ENCODE measurements around the gene ARL5C. TPM values are rescaled to one million over a fixed set of nuclear protein-coding genes. Genes with fewer than 3 reads are reported as not detected.

ARL5C gene
- total RNA-seq, 1 experiment from 2014 or later = not detected

DNA sequence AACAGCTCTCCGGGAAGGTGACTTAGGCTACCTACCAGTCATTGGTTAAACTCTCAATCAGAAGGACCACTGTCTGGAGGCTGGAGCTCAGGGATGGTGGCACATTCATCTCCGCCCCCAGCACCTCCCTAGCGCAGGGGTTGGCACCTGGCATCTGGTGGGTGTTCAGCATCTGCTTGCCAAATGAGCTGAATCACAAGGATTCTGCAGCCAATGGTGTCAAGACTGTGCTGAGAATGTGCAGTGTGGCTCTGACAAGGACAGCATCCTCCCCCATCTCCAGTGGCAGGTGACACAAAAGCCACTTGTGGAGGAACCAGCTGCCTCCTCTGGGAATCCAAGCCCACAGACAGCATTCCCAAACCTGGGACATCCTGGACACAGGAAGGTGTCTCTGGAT lies 49.7 kb downstream of the ARL5C start:
- Histone ChIP-seq H4K5ac (ENCODE audit: insufficient read length, low read depth, low read length) (no peak overlapping the region), H2BK20ac (ENCODE audit: low read depth, low read length, poor library complexity, severe bottlenecking) (no peak overlapping the region), H3K4me1 (ENCODE audit: insufficient read depth, low read length) (no peaks in the 10 kb centered on the region), H2AK5ac (ENCODE audit: insufficient read length, low read length) (no peak overlapping the region), H3K9ac (ENCODE audit: extremely low read depth, insufficient read length, low read length) (no peak overlapping the region), H3K79me2 (ENCODE audit: insufficient read depth, low read length) (no peaks in the 10 kb centered on the region), H2BK12ac (ENCODE audit: insufficient read length, low read depth, low read length) (no peak overlapping the region), H3K18ac (ENCODE audit: insufficient read length, low read depth, low read length) (no peak overlapping the region), H3K4ac (ENCODE audit: low read depth, low read length) (no peak overlapping the region), H2BK15ac (ENCODE audit: low read depth, low read length) (no peak overlapping the region), H3K23ac (ENCODE audit: insufficient read length, low read depth, low read length) (no peak overlapping the region), H2BK5ac (ENCODE audit: insufficient read length, low read length) (no peak overlapping the region), H2BK120ac (ENCODE audit: low read depth, low read length, poor library complexity, severe bottlenecking) (no peak overlapping the region), H3T11ph (ENCODE audit: low read length) (no peak overlapping the region), H4K20me1 (ENCODE audit: control insufficient read depth, insufficient read depth, insufficient read length) (peaks cover 4% of the 10 kb centered on the region), H4K91ac (ENCODE audit: insufficient read length, low read depth, low read length) (no peak overlapping the region), H3K27me3 (ENCODE audit: insufficient read depth, low read length) (no peaks in the 10 kb centered on the region), H3K27ac (ENCODE audit: insufficient read length, low read depth, low read length) (no peak overlapping the region), H4K8ac (replicated peaks; ENCODE audit: insufficient read length, low read depth, low read length) (no peak overlapping the region), H3K79me1 (ENCODE audit: insufficient read depth, low read depth, low read length, poor library complexity, severe bottlenecking) (no peaks in the 10 kb centered on the region), H3K56ac (ENCODE audit: insufficient read length, low read depth, low read length) (no peak overlapping the region), H2AFZ (ENCODE audit: low read length) (no peak overlapping the region), H3K23me2 (ENCODE audit: insufficient read length, low read depth, low read length, poor library complexity, severe bottlenecking) (no peaks in the 10 kb centered on the region), H3K9me3 (ENCODE audit: control insufficient read depth, low read depth, low read length) (no peaks in the 10 kb centered on the region), H3K14ac (ENCODE audit: insufficient read depth, low read length) (no peak overlapping the region), H3K4me2 (ENCODE audit: insufficient read depth, insufficient read length, low read length) (no peak overlapping the region)
- Mint-ChIP-seq H3K27me3 (ENCODE audit: low read depth) (peaks cover 11% of the 10 kb centered on the region), H3K36me3 (ENCODE audit: insufficient read depth in 1 of 3, low read depth in 3 of 3) (no peaks in the 10 kb centered on the region), H3K27ac (no peak overlapping the region), H3K4me1 (peaks cover 0 to 8% of the 10 kb centered on the region in 2 experiments; a peak in 1 of 4 replicates), H3K4me3 (no peak overlapping the region), H3K9me3 (peaks cover 0 to 2% of the 10 kb centered on the region in 2 experiments; a peak in 1 of 5 replicates)
- no CpG with 5 or more reads among the region's 3 CpGs for WGBS (ENCODE audit: extremely low coverage, insufficient read length, low lambda C conversion rate)
- DNase-seq = no peak
- TF ChIP-seq, protein P1, sequence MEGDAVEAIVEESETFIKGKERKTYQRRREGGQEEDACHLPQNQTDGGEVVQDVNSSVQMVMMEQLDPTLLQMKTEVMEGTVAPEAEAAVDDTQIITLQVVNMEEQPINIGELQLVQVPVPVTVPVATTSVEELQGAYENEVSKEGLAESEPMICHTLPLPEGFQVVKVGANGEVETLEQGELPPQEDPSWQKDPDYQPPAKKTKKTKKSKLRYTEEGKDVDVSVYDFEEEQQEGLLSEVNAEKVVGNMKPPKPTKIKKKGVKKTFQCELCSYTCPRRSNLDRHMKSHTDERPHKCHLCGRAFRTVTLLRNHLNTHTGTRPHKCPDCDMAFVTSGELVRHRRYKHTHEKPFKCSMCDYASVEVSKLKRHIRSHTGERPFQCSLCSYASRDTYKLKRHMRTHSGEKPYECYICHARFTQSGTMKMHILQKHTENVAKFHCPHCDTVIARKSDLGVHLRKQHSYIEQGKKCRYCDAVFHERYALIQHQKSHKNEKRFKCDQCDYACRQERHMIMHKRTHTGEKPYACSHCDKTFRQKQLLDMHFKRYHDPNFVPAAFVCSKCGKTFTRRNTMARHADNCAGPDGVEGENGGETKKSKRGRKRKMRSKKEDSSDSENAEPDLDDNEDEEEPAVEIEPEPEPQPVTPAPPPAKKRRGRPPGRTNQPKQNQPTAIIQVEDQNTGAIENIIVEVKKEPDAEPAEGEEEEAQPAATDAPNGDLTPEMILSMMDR (conservative IDR thresholded peaks at IDR 0.05) = no peak
